RWPE1 (cell line): Measurements from ENCODE around the gene B3GNT4.
"Not testable (repeated sequence)": the region's sequence is repeated elsewhere in the genome, so short reads cannot be mapped to it uniquely, and the experiment has no call there.

Experiments
- CTCF ChIA-PET: fragments of 350-600 bp; sonication (Branson Sonifier 250); formaldehyde crosslinking; extraction: SDS; loops from one replicate; lab custom pipeline; 2021; lab: Yijun Ruan, JAX
- POLR2A ChIA-PET: fragments of 400-600 bp; formaldehyde crosslinking; extraction: SDS; loops from one replicate; lab custom pipeline; 2020; ENCODE audit warnings: antibody characterized with exemption; ENCODE audit not compliant: low non-redundant PET; lab: Yijun Ruan, JAX
- DNase-seq: peaks from one replicate; pipeline ENCODE4 v3.0.0; 2012; ENCODE audit warnings: low spot score
- H3K27ac ChIP-seq: fragments of 450-650 bp; 2 replicates; pipeline ENCODE4 v1.5.1; 2017
- CTCF ChIP-seq: fragments of 450-650 bp; conservative IDR thresholded peaks from 2 replicates; pipeline ENCODE4 v1.5.1; 2017; ENCODE audit warnings: low read depth, mild to moderate bottlenecking

B3GNT4 gene

GRCh38 chr12:122174155-122174845 lies 29.2 kb upstream of the B3GNT4 start, which contains the start of gene IL31:
Gene IL31, minus strand, starts transcription at chr12:122174221. Its CDS starts 49 bp downstream, at chr12:122174172.
- POLR2A ChIA-PET, result no interaction called here
- no peak within 1 kb of the TSS for H3K27ac ChIP-seq
- no peak for DNase-seq
- CTCF ChIA-PET, result interaction anchor here (0.6 kb wide), 1 partner anchor 109 kb away, joined by 3 read pairs; no protein-coding TSS in a partner anchor
- TF ChIP-seq CTCF, result no peak

GRCh38 chr12:122176473-122176872 lies 27.0 kb upstream of the B3GNT4 start:
- CTCF ChIA-PET, result interaction anchor here (0.6 kb wide), 1 partner anchor 20 kb away, joined by 5 read pairs; no protein-coding TSS in a partner anchor
- POLR2A ChIA-PET, DNase-seq, H3K27ac ChIP-seq: not testable (repeated sequence)

GRCh38 chr12:122182887-122183587 lies 20.5 kb upstream of the B3GNT4 start, which contains the start of gene LRRC43:
Gene LRRC43, plus strand, starts transcription at chr12:122183123. Its CDS starts 22 bp downstream, at chr12:122183145.
- TF ChIP-seq CTCF, result no peak
- ChIA-PET POLR2A (no interaction called here), CTCF (interaction anchor here (1.3 kb wide), 2 partner anchors 8 to 10 kb away, joined by 4 to 6 read pairs; no protein-coding TSS in a partner anchor)
- DNase-seq, result no peak
- H3K27ac ChIP-seq, result no peak within 1 kb of the TSS

- CTCF ChIA-PET, result interaction anchor here (1.3 kb wide), 1 partner anchor 10 kb away, joined by 6 read pairs; no protein-coding TSS in a partner anchor
- H3K27ac ChIP-seq, result no peak overlapping the region
- no peak for DNase-seq
- TF ChIP-seq CTCF, result no peak
- POLR2A ChIA-PET, result no interaction called here
Observed at GRCh38 chr12:122183588-122183940, 19.9 kb upstream of the B3GNT4 start.

GRCh38 chr12:122184517-122184916 lies 19.0 kb upstream of the B3GNT4 start:
- H3K27ac ChIP-seq, result no peak overlapping the region
- ChIA-PET POLR2A (no interaction called here), CTCF (no interaction called here)
- DNase-seq, result no peak
- no peak for TF ChIP-seq CTCF

GRCh38 chr12:122185079-122185478 lies 18.4 kb upstream of the B3GNT4 start:
- ChIA-PET POLR2A (no interaction called here), CTCF (no interaction called here)
- DNase-seq, result no peak
- no peak for TF ChIP-seq CTCF
- no peak overlapping the region for H3K27ac ChIP-seq
